ENCODE results near the gene YES1.

Gene YES1

DNA sequence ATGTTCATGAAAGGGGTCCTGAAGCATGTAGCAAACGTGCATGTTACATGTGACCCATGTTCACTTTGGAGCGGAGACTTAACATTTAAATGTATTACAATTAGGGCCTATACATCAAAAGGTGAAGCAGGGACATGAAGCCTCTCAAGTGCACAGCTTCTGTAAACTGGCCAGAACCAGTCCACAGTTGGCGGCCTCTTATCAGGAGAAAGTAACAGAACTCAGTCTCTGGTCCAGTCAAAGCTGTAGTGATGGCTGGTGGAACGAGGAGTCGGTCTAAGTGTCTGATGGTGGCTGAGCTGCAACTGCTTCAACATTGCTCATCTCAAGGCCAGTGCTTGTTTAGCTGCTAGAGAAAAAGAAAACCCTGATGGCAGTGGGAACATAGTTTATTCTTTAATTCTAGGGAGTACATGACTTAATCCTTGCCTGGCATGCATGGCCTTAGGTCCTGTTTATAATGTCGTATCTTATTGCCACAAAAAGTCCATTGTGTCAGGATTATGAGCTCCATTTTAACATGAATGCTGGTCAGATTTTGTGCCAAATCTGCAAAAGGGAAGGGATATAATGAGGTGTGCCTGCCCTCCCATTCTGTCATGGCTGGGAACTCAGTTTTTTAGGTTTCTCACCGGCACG is 22.2 kb upstream of the YES1 start:
- Histone ChIP-seq H4K8ac (ENCODE audit: low read depth, low read length) (no peak overlapping the region), H3K9ac (ENCODE audit: low read depth, low read length, poor library complexity) (no peak overlapping the region), H2BK15ac (ENCODE audit: low read length) (no peak overlapping the region), H3K4me3 (ENCODE audit: low read length in 2 of 2) (no peak overlapping the region), H3K27me3 (ENCODE audit: control insufficient read depth in 3 of 3, insufficient read depth in 3 of 3, low read depth in 1 of 3, low read length in 3 of 3) (no peaks in the 10 kb centered on the region), H3K4me1 (ENCODE audit: control insufficient read depth in 2 of 2, insufficient read depth in 1 of 2, low read depth in 1 of 2, low read length in 2 of 2) (peaks cover 7 to 8% of the 10 kb centered on the region in 2 donors), H2BK5ac (ENCODE audit: low read length) (no peak overlapping the region), H4K91ac (ENCODE audit: low read depth, low read length, poor library complexity) (no peak overlapping the region), H3K27ac (replicated peaks; ENCODE audit: low read length) (no peak overlapping the region), H3K9me3 (replicated peaks in 1 of 2; ENCODE audit: control insufficient read depth in 2 of 2, insufficient read depth in 1 of 2, low read depth in 1 of 2, low read length in 2 of 2) (no peaks in the 10 kb centered on the region), H3K14ac (ENCODE audit: low read length) (no peak overlapping the region), H2BK12ac (ENCODE audit: low read length) (no peak overlapping the region), H2AFZ (ENCODE audit: low read length) (no peak overlapping the region), H3K79me1 (ENCODE audit: low read depth, low read length) (no peaks in the 10 kb centered on the region), H2BK120ac (ENCODE audit: low read depth, low read length) (no peak overlapping the region), H3K18ac (ENCODE audit: low read length) (no peak overlapping the region), H3K4ac (ENCODE audit: low read length) (no peak overlapping the region), H3K4me2 (ENCODE audit: insufficient read depth, low read length, poor library complexity, severe bottlenecking) (no peak overlapping the region), H3K23ac (ENCODE audit: low read depth, low read length, poor library complexity) (no peak overlapping the region), H3K36me3 (replicated peaks in 1 of 2; ENCODE audit: control insufficient read depth in 2 of 2, insufficient read depth in 2 of 2, low read length in 2 of 2) (no peaks in the 10 kb centered on the region), H2AK5ac (ENCODE audit: low read depth, low read length) (no peak overlapping the region)
- no peak for DNase-seq (ENCODE audit: low spot score)
- no CpG with 5 or more reads among the region's 8 CpGs for WGBS, 2 donors (ENCODE audit: extremely low coverage in 2 of 2, insufficient read length in 2 of 2, insufficient replicate concordance in 1 of 2)

DNA sequence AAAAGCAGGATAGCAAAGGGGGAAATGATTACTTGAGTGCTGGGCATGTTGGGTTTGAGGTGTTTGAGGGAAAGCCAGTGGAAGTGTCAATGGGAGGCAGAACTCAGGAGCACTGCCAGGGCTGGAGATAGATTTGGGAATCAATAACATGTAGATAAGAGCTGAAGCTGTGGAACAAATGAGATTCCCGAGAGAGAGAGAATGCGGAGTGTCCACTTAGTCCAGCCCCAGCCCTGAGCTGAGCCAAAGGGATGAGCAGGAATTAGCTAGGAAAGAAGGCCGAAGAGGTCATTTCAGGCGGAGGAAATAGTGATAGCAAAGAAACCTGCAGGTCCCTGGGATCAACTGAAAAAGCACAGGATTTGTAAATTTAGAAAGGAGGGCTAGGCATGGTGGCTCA is 21.2 kb upstream of the YES1 start:
- H3K4me3 ChIP-seq (ENCODE audit: low read length in 2 of 2), result no peak overlapping the region
- H2BK120ac ChIP-seq (ENCODE audit: low read depth, low read length), result no peak overlapping the region
- no peak for DNase-seq (ENCODE audit: low spot score)
- peak overlapping the region; percentile 45 for H2AFZ ChIP-seq (ENCODE audit: low read length)
- no peak overlapping the region for H2AK5ac ChIP-seq (ENCODE audit: low read depth, low read length)
- H3K18ac ChIP-seq (ENCODE audit: low read length), result no peak overlapping the region
- no peak overlapping the region for H4K8ac ChIP-seq (ENCODE audit: low read depth, low read length)
- no peak overlapping the region for H3K23ac ChIP-seq (ENCODE audit: low read depth, low read length, poor library complexity)
- H3K4me2 ChIP-seq (ENCODE audit: insufficient read depth, low read length, poor library complexity, severe bottlenecking), result no peak overlapping the region
- H3K9ac ChIP-seq (ENCODE audit: low read depth, low read length, poor library complexity), result no peak overlapping the region
- H2BK5ac ChIP-seq (ENCODE audit: low read length), result no peak overlapping the region
- H4K91ac ChIP-seq (ENCODE audit: low read depth, low read length, poor library complexity), result no peak overlapping the region
- H3K9me3 ChIP-seq (replicated peaks in 1 of 2; ENCODE audit: control insufficient read depth in 2 of 2, insufficient read depth in 1 of 2, low read depth in 1 of 2, low read length in 2 of 2), result no peaks in the 10 kb centered on the region
- H3K14ac ChIP-seq (ENCODE audit: low read length), result peak overlapping the region; percentile 8
- peaks cover 6 to 7% of the 10 kb centered on the region in 2 donors for H3K4me1 ChIP-seq (ENCODE audit: control insufficient read depth in 2 of 2, insufficient read depth in 1 of 2, low read depth in 1 of 2, low read length in 2 of 2)
- H3K79me1 ChIP-seq (ENCODE audit: low read depth, low read length), result no peaks in the 10 kb centered on the region
- H3K36me3 ChIP-seq (replicated peaks in 1 of 2; ENCODE audit: control insufficient read depth in 2 of 2, insufficient read depth in 2 of 2, low read length in 2 of 2), result no peaks in the 10 kb centered on the region
- no CpG with 5 or more reads among the region's 4 CpGs for WGBS, 2 donors (ENCODE audit: extremely low coverage in 2 of 2, insufficient read length in 2 of 2, insufficient replicate concordance in 1 of 2)
- no peak overlapping the region for H3K4ac ChIP-seq (ENCODE audit: low read length)
- no peak overlapping the region for H2BK15ac ChIP-seq (ENCODE audit: low read length)
- H3K27ac ChIP-seq (replicated peaks; ENCODE audit: low read length), result no peak overlapping the region
- no peak overlapping the region for H2BK12ac ChIP-seq (ENCODE audit: low read length)
- H3K27me3 ChIP-seq (ENCODE audit: control insufficient read depth in 3 of 3, insufficient read depth in 3 of 3, low read depth in 1 of 3, low read length in 3 of 3), result no peaks in the 10 kb centered on the region

DNA sequence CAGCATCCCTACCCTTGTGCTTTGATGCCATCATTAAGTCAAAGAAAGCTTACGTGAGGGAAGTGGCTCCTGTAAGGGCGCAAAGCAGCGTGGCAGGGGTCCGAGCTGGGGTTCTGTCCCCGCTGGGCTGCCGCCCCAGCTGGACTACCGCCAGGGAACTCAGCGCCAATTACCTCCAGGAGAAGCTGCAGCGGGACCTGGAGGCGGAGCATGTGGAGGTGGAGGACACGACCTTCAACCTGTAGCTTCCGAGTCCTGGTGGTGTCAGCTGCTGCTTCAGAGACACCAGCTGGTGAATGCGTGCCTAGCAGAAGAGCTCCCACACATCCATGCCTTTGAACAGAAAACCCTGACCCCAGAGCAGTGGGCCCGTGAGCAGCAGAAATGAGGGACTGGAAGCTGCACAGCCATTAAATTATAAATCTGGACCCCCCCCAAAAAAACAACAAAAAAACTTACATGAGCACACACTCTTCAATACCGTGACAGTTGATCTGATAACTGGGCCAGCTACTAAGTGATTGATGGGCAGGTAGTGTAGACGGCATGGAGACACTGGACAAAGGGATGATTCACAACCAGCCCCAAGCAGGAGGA is 20.1 kb upstream of the YES1 start:
- H3K4ac ChIP-seq (ENCODE audit: low read length), result no peak overlapping the region
- H3K36me3 ChIP-seq (replicated peaks in 1 of 2; ENCODE audit: control insufficient read depth in 2 of 2, insufficient read depth in 2 of 2, low read length in 2 of 2), result no peaks in the 10 kb centered on the region
- no peak overlapping the region for H4K91ac ChIP-seq (ENCODE audit: low read depth, low read length, poor library complexity)
- H2AFZ ChIP-seq (ENCODE audit: low read length), result no peak overlapping the region
- H3K18ac ChIP-seq (ENCODE audit: low read length), result peak overlapping the region; percentile 80
- peak overlapping the region; percentile 10 for H3K9ac ChIP-seq (ENCODE audit: low read depth, low read length, poor library complexity)
- no peaks in the 10 kb centered on the region for H3K79me1 ChIP-seq (ENCODE audit: low read depth, low read length)
- no peaks in the 10 kb centered on the region for H3K9me3 ChIP-seq (replicated peaks in 1 of 2; ENCODE audit: control insufficient read depth in 2 of 2, insufficient read depth in 1 of 2, low read depth in 1 of 2, low read length in 2 of 2)
- H3K4me2 ChIP-seq (ENCODE audit: insufficient read depth, low read length, poor library complexity, severe bottlenecking), result no peak overlapping the region
- peak overlapping the region; percentile 75 for H3K23ac ChIP-seq (ENCODE audit: low read depth, low read length, poor library complexity)
- H3K27ac ChIP-seq (replicated peaks; ENCODE audit: low read length), result no peak overlapping the region
- no peak overlapping the region for H3K4me3 ChIP-seq (ENCODE audit: low read length in 2 of 2)
- H4K8ac ChIP-seq (ENCODE audit: low read depth, low read length), result no peak overlapping the region
- no peak overlapping the region for H2BK15ac ChIP-seq (ENCODE audit: low read length)
- no peak for DNase-seq (ENCODE audit: low spot score)
- no peak overlapping the region for H2BK12ac ChIP-seq (ENCODE audit: low read length)
- H2BK5ac ChIP-seq (ENCODE audit: low read length), result no peak overlapping the region
- H2AK5ac ChIP-seq (ENCODE audit: low read depth, low read length), result no peak overlapping the region
- no CpG with 5 or more reads among the region's 16 CpGs for WGBS, 2 donors (ENCODE audit: extremely low coverage in 2 of 2, insufficient read length in 2 of 2, insufficient replicate concordance in 1 of 2)
- no peak overlapping the region for H3K14ac ChIP-seq (ENCODE audit: low read length)
- H3K27me3 ChIP-seq (ENCODE audit: control insufficient read depth in 3 of 3, insufficient read depth in 3 of 3, low read depth in 1 of 3, low read length in 3 of 3), result no peaks in the 10 kb centered on the region
- peaks cover 6 to 7% of the 10 kb centered on the region in 2 donors for H3K4me1 ChIP-seq (ENCODE audit: control insufficient read depth in 2 of 2, insufficient read depth in 1 of 2, low read depth in 1 of 2, low read length in 2 of 2)
- H2BK120ac ChIP-seq (ENCODE audit: low read depth, low read length), result no peak overlapping the region

DNA sequence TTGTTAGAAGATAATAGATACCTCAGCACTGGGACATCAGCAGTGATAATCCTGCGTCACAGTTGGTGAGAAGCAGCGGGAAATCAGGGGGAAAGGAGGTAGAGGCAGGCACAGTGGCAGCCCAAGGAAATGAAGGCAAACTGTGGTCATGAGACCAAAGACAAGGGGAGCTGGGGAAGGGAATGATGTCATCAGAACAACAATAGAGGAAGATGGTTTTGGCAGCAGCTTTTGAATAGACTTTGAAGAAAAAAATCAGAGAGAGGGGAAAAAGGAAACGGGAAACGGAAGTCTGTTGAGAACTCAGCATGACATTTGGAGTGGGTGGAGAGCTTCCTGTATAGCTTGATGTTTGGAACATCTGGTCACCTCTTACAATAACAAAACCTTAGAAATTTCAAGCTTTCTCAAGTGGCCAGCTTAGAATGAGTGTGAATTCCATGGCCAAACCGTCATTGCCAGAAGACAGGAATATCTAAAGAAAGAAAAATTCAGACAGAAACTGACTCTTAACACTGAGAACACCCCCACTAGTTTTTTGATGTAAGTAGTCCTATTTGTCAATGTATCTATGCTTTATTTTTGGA is 18.4 kb upstream of the YES1 start:
- Histone ChIP-seq H3K9me3 (replicated peaks in 1 of 2; ENCODE audit: control insufficient read depth in 2 of 2, insufficient read depth in 1 of 2, low read depth in 1 of 2, low read length in 2 of 2) (no peaks in the 10 kb centered on the region), H3K9ac (ENCODE audit: low read depth, low read length, poor library complexity) (no peak overlapping the region), H2BK12ac (ENCODE audit: low read length) (no peak overlapping the region), H2BK120ac (ENCODE audit: low read depth, low read length) (no peak overlapping the region), H3K79me1 (ENCODE audit: low read depth, low read length) (no peaks in the 10 kb centered on the region), H3K23ac (ENCODE audit: low read depth, low read length, poor library complexity) (no peak overlapping the region), H4K8ac (ENCODE audit: low read depth, low read length) (no peak overlapping the region), H3K36me3 (replicated peaks in 1 of 2; ENCODE audit: control insufficient read depth in 2 of 2, insufficient read depth in 2 of 2, low read length in 2 of 2) (no peaks in the 10 kb centered on the region), H3K4ac (ENCODE audit: low read length) (no peak overlapping the region), H3K27me3 (ENCODE audit: control insufficient read depth in 3 of 3, insufficient read depth in 3 of 3, low read depth in 1 of 3, low read length in 3 of 3) (no peaks in the 10 kb centered on the region), H3K4me1 (ENCODE audit: control insufficient read depth in 2 of 2, insufficient read depth in 1 of 2, low read depth in 1 of 2, low read length in 2 of 2) (peaks cover 6 to 7% of the 10 kb centered on the region in 2 donors), H3K27ac (replicated peaks; ENCODE audit: low read length) (no peak overlapping the region), H3K14ac (ENCODE audit: low read length) (no peak overlapping the region), H2BK15ac (ENCODE audit: low read length) (no peak overlapping the region), H3K4me2 (ENCODE audit: insufficient read depth, low read length, poor library complexity, severe bottlenecking) (peak overlapping the region; percentile 2), H2AFZ (ENCODE audit: low read length) (peak overlapping the region; percentile 89), H3K4me3 (ENCODE audit: low read length in 2 of 2) (peak overlapping the region in 1 of 2 donors; percentile 3), H2BK5ac (ENCODE audit: low read length) (no peak overlapping the region), H4K91ac (ENCODE audit: low read depth, low read length, poor library complexity) (no peak overlapping the region), H3K18ac (ENCODE audit: low read length) (peak overlapping the region; percentile 62), H2AK5ac (ENCODE audit: low read depth, low read length) (no peak overlapping the region)
- no peak for DNase-seq (ENCODE audit: low spot score)
- WGBS, 2 donors (ENCODE audit: extremely low coverage in 2 of 2, insufficient read length in 2 of 2, insufficient replicate concordance in 1 of 2), result no CpG with 5 or more reads among the region's 5 CpGs

All from neuronal stem cell (in vitro differentiated cells).